ENCODE measurements around the gene ORAI3. TPM values are rescaled to one million over a fixed set of nuclear protein-coding genes. Genes with fewer than 3 reads are reported as not detected.

Gene ORAI3
- total and polyA plus RNA-seq, 2 of the 13 experiments (the other 11 are each of a cell fraction or from before 2014, with no cell fraction given), result 11.4 to 32.0 TPM

DNA sequence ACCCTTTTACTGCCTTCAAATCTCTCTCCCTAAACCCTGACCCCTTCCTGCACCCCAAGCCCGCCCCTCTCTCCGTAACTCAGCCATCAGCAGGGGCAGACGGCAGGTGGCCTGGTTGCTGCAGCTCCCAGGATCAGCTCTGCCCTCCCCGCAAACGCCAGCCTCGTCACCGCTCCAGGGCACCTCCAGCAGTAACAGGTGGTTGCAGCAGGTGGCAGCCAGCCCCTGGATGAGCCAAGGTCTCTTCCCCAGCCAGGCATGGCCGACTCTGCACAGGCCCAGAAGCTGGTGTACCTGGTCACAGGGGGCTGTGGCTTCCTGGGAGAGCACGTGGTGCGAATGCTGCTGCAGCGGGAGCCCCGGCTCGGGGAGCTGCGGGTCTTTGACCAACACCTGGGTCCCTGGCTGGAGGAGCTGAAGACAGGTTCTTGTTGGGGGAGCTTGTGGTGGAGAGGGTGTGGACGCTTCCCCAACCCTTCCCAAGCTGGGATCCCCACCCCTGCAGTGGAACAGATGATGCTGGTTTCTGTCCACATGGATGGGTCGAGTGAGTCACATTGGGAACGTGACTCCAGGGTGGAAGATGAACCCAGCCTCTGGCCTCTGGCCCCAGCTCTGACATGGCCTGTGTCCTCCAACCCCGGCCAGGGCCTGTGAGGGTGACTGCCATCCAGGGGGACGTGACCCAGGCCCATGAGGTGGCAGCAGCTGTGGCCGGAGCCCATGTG lies 36.7 kb downstream of the ORAI3 start (continued):
- TF ChIP-seq ZNF496 (CRISPR knock-in tag; IDR thresholded peaks at IDR 0.05; ENCODE audit: insufficient replicate concordance), result no peak
- TF ChIP-seq, protein P1, sequence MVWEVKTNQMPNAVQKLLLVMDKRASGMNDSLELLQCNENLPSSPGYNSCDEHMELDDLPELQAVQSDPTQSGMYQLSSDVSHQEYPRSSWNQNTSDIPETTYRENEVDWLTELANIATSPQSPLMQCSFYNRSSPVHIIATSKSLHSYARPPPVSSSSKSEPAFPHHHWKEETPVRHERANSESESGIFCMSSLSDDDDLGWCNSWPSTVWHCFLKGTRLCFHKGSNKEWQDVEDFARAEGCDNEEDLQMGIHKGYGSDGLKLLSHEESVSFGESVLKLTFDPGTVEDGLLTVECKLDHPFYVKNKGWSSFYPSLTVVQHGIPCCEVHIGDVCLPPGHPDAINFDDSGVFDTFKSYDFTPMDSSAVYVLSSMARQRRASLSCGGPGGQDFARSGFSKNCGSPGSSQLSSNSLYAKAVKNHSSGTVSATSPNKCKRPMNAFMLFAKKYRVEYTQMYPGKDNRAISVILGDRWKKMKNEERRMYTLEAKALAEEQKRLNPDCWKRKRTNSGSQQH (CRISPR knock-in tag; IDR thresholded peaks at IDR 0.05; ENCODE audit: low read depth), result peak; percentile 18; the same call in 1 of the 2 replicates
- TF ChIP-seq KLF13 (CRISPR knock-in tag; IDR thresholded peaks at IDR 0.05), result peak; percentile 24; the same call in 1 of the 2 replicates
- TF ChIP-seq ZNF503 (CRISPR knock-in tag; IDR thresholded peaks at IDR 0.05), result no peak
- TF ChIP-seq U2AF2 (IDR thresholded peaks at IDR 0.05; ENCODE audit: low read depth, low read length), result no peak
- no peak for TF ChIP-seq ZBTB14 (CRISPR knock-in tag; IDR thresholded peaks at IDR 0.05)
- peak; percentile 86; the same call in 1 of the 2 replicates for TF ChIP-seq ATF7-NPFF (CRISPR knock-in tag; IDR thresholded peaks at IDR 0.05; ENCODE audit: low read depth)
- 0 out of 2 replicates have a peak, but pooled peaks have one; percentile 18 for TF ChIP-seq ZNF205 (CRISPR knock-in tag; IDR thresholded peaks at IDR 0.05)
- 0 out of 2 replicates have a peak, but pooled peaks have one; percentile 62 for TF ChIP-seq ZSCAN31 (CRISPR knock-in tag; IDR thresholded peaks at IDR 0.05; ENCODE audit: low read depth)
- TF ChIP-seq ARID4A (CRISPR knock-in tag; IDR thresholded peaks at IDR 0.05; ENCODE audit: borderline replicate concordance), result peak; percentile 62; the same call in 1 of the 2 replicates
- no peak for TF ChIP-seq NKX3-1 (CRISPR knock-in tag; IDR thresholded peaks at IDR 0.05)
- TF ChIP-seq ZNF550 (CRISPR knock-in tag; IDR thresholded peaks at IDR 0.05; ENCODE audit: borderline replicate concordance), result no peak
- peak; percentile 73; the same call in 1 of the 2 replicates for TF ChIP-seq ZNF333 (CRISPR knock-in tag; IDR thresholded peaks at IDR 0.05; ENCODE audit: borderline replicate concordance)
- TF ChIP-seq NONO (IDR thresholded peaks at IDR 0.05), result no peak
- peak; percentile 92 for TF ChIP-seq NONO (CRISPR knock-in tag; conservative IDR thresholded peaks at IDR 0.05)
- peak; percentile 66; the same call in 1 of the 2 replicates for TF ChIP-seq DNMT1 (CRISPR knock-in tag; IDR thresholded peaks at IDR 0.05)
- TF ChIP-seq NFYC (CRISPR knock-in tag; IDR thresholded peaks at IDR 0.05), result 0 out of 2 replicates have a peak, but pooled peaks have one; percentile 7
- peak; percentile 37; the same call in 1 of the 2 replicates for TF ChIP-seq KDM5A (IDR thresholded peaks at IDR 0.05; ENCODE audit: borderline replicate concordance, low read length)
- TF ChIP-seq HHEX (CRISPR knock-in tag; IDR thresholded peaks at IDR 0.05), result no peak
- peak; percentile 77; the same call in 1 of the 2 replicates for TF ChIP-seq NFKB2 (CRISPR knock-in tag; IDR thresholded peaks at IDR 0.05; ENCODE audit: borderline replicate concordance)
- peak; percentile 24; the same call in 1 of the 2 replicates for TF ChIP-seq ZNF563 (CRISPR knock-in tag; IDR thresholded peaks at IDR 0.05)
